HG03342 (cell line): ENCODE measurements around the gene RBSN.

Experiments used
- ATAC-seq: cut with Tn5 transposase; IDR thresholded peaks from one replicate; pipeline ENCODE4 v1.9.1; 2021; ENCODE audit warnings: mild to moderate bottlenecking, moderate library complexity; ENCODE audit not compliant: unreplicated experiment

Gene RBSN

GRCh38 chr3:15023719-15024118 lies 75.2 kb downstream of the RBSN start:
- ATAC-seq = no peak

- no peak for ATAC-seq
These were observed 75.7 kb downstream of the RBSN start for GRCh38 chr3:15023249-15023648.
